Brain microvascular endothelial cell (primary cell): ENCODE data around the gene SLC25A4.

Source experiments
- DNase-seq: peaks from one replicate; pipeline ENCODE4 v3.0.0-alpha.2; 2020
- H3K27ac ChIP-seq: fragments of 250-450 bp; sonication (Bioruptor Pico); 2 replicates; pipeline ENCODE4 v1.5.1; 2020; ENCODE audit warnings: mild to moderate bottlenecking, moderate library complexity
- H3K27me3 ChIP-seq: fragments of 250-450 bp; sonication (Bioruptor Pico); replicated peaks from 2 replicates; pipeline ENCODE4 v1.5.1; 2020; ENCODE audit warnings: mild to moderate bottlenecking
- H3K36me3 ChIP-seq: fragments of 250-450 bp; sonication (Bioruptor Pico); replicated peaks from 2 replicates; pipeline ENCODE4 v1.5.1; 2020; ENCODE audit warnings: mild to moderate bottlenecking
- H3K4me3 ChIP-seq: 2 replicates; pipeline ENCODE4 v1.5.1; 2011; ENCODE audit warnings: low read depth, mild to moderate bottlenecking, control low read depth, low read length, moderate library complexity
- CTCF ChIP-seq: IDR thresholded peaks from 2 replicates; pipeline ENCODE4 v1.5.1; 2011; ENCODE audit warnings: low read depth, mild to moderate bottlenecking, moderate library complexity, low read length, control low read depth, inconsistent platforms; ENCODE audit errors: missing control alignments
- in situ Hi-C: cut with HindIII; loops from 2 replicates; pipeline ENCODE4 v1.10.0; 2017; ENCODE audit warnings: low sequenced_read_pairs, low pct_ligation_motif_present

SLC25A4 gene

GRCh38 chr4:185142912-185143600, at the start of gene SLC25A4:
SLC25A4 (plus strand) TSS chr4:185143266; CDS start chr4:185143373, 107 bp downstream.
- H3K4me3 ChIP-seq = peak within 1 kb of the TSS; percentile 73
- peak; percentile 40 for DNase-seq
- in situ Hi-C loops = no loop called here
- H3K36me3 ChIP-seq = no peaks in the 10 kb centered on the region
- H3K27ac ChIP-seq = no peak within 1 kb of the TSS
- H3K27me3 ChIP-seq = no peaks in the 10 kb centered on the region
- peak; percentile 42 for TF ChIP-seq CTCF

- DNase-seq = no peak
- H3K36me3 ChIP-seq = no peaks in the 10 kb centered on the region
- H3K27me3 ChIP-seq = no peaks in the 10 kb centered on the region
- in situ Hi-C loops = no loop called here
- H3K4me3 ChIP-seq = no peak overlapping the region
- no peak overlapping the region for H3K27ac ChIP-seq
- no peak for TF ChIP-seq CTCF
These were observed 49.5 kb upstream of the SLC25A4 start for GRCh38 chr4:185093603-185094002.

- Histone ChIP-seq H3K4me3 (no peak overlapping the region), H3K27ac (no peak overlapping the region), H3K27me3 (no peaks in the 10 kb centered on the region), H3K36me3 (no peaks in the 10 kb centered on the region)
- peak; percentile 69 for TF ChIP-seq CTCF
- DNase-seq = peak; percentile 33
- in situ Hi-C loops = no loop called here
These were observed 46.9 kb upstream of the SLC25A4 start for GRCh38 chr4:185096032-185096653.

- Histone ChIP-seq H3K4me3 (no peak overlapping the region), H3K27ac (no peak overlapping the region), H3K36me3 (no peaks in the 10 kb centered on the region), H3K27me3 (no peaks in the 10 kb centered on the region)
- DNase-seq = no peak
- TF ChIP-seq CTCF = no peak
- in situ Hi-C loops = no loop called here
These were observed 44.6 kb upstream of the SLC25A4 start for GRCh38 chr4:185098474-185098873.

- TF ChIP-seq CTCF = peak; percentile 7
- no peak for DNase-seq
- in situ Hi-C loops = no loop called here
- Histone ChIP-seq H3K27me3 (no peaks in the 10 kb centered on the region), H3K27ac (no peak overlapping the region), H3K4me3 (no peak overlapping the region), H3K36me3 (no peaks in the 10 kb centered on the region)
These were observed 43.9 kb upstream of the SLC25A4 start for GRCh38 chr4:185099024-185099682.
